Lung (tissue), 12 donors: ENCODE results near the gene SCN10A. TPM values are rescaled to one million over a fixed set of nuclear protein-coding genes. Genes with fewer than 3 reads are reported as not detected.
A peak's percentile ranks its signal among the peaks of the same experiment; 100 is the strongest.

Experiments
- ATAC-seq: fragments of 200-7000 bp; cut with Tn5 transposase; one replicate; pipeline ENCODE4 v1.9.1; 2020; ENCODE audit warnings: moderate number of reproducible peaks; ENCODE audit not compliant: insufficient read depth, low FRiP score
- DNase-seq, 3 donors: peaks; one replicate each; pipeline ENCODE4 v3.0.0-alpha.2; 2013 to 2017
- H3K27ac ChIP-seq, 2 donors: one replicate each; pipeline ENCODE4 v1.5.1; 2013; ENCODE audit warnings: mild to moderate bottlenecking in 2 of 2, moderate library complexity in 2 of 2, control low read depth in 1 of 2, inconsistent platforms in 1 of 2, low read depth in 1 of 2, low read length in 1 of 2
- H3K27me3 ChIP-seq, 3 donors: one replicate each; pipeline ENCODE4 v1.5.1; 2013; ENCODE audit warnings: low read length in 2 of 3; ENCODE audit not compliant: control insufficient read depth in 3 of 3, insufficient read depth in 3 of 3
- H3K36me3 ChIP-seq, 4 donors: one replicate each; pipeline ENCODE4 v1.5.1; 2013; ENCODE audit warnings: low read length in 4 of 4, mild to moderate bottlenecking in 1 of 4, moderate library complexity in 1 of 4; ENCODE audit not compliant: control insufficient read depth in 4 of 4, insufficient read depth in 4 of 4
- H3K4me1 ChIP-seq, 5 donors: one replicate each; pipeline ENCODE4 v1.5.1; 2013; ENCODE audit warnings: low read length in 5 of 5, mild to moderate bottlenecking in 2 of 5, moderate library complexity in 1 of 5; ENCODE audit not compliant: control insufficient read depth in 5 of 5, insufficient read depth in 5 of 5
- H3K4me3 ChIP-seq: one replicate; pipeline ENCODE4 v1.5.1; 2013; ENCODE audit warnings: mild to moderate bottlenecking, control low read depth, moderate library complexity
- H3K9ac ChIP-seq, 2 donors: one replicate each; pipeline ENCODE4 v1.5.1; 2013; ENCODE audit warnings: low read length in 2 of 2, control low read depth in 1 of 2; ENCODE audit not compliant: insufficient read depth in 1 of 2
- H3K9me3 ChIP-seq, 4 donors: one replicate each; pipeline ENCODE4 v1.5.1; 2013; ENCODE audit warnings: low read length in 3 of 4, mild to moderate bottlenecking in 1 of 4, moderate library complexity in 1 of 4; ENCODE audit not compliant: control insufficient read depth in 4 of 4, insufficient read depth in 3 of 4
- CTCF ChIP-seq: IDR thresholded peaks from 2 replicates; pipeline ENCODE4 v1.5.1; 2012; ENCODE audit warnings: mild to moderate bottlenecking; ENCODE audit errors: control extremely low read depth, extremely low read depth
- WGBS, 2 donors: extraction: QIAGEN DNeasy Blood & Tissue Kit; methylation state at CpG; one replicate each; pipeline ENCODE4 v1.1.7; 2013; 5-methylcytosine and 5-hydroxymethylcytosine counted together
- polyA plus RNA-seq, 2 donors: library from polyadenylated mRNA; stranded (reverse); fragments of 200-250 nt; gene quantifications; one replicate each; pipeline ENCODE4 v1.2.1, GENCODE V29; 2013
- total RNA-seq, 2 donors: library from RNA; depleted of rRNA in 1 of 2; stranded (reverse); fragments of >200 nt in 1 of 2; gene quantifications; one replicate each; pipeline ENCODE4 v1.2.1, GENCODE V29; 2014 to 2021
- donor health status: control.
- donor health status: control.
- donor health status: Bipolar disorder and iron deficiency.
- donor health status: healthy.
- donor health status: DM: yes; HTN: yes; CAD: no.

SCN10A gene
- total and polyA plus RNA-seq, 4 donors, result not detected

- Histone ChIP-seq H3K27me3 (no peaks in the 10 kb centered on the region), H3K4me3 (no peak overlapping the region), H3K9ac (no peak overlapping the region), H3K27ac (no peak overlapping the region), H3K9me3 (no peaks in the 10 kb centered on the region), H3K36me3 (no peaks in the 10 kb centered on the region), H3K4me1 (peaks cover 0 to 6% (median 0%) of the 10 kb centered on the region in 5 donors)
- DNase-seq (no peak), ATAC-seq (no peak)
- no peak for TF ChIP-seq CTCF
Measured at GRCh38 chr3:38834717-38835116, 18.7 kb upstream of the SCN10A start.

- no peaks in the 10 kb centered on the region for H3K9me3 ChIP-seq
- H3K27me3 ChIP-seq, result no peaks in the 10 kb centered on the region
- TF ChIP-seq CTCF, result no peak
- H3K4me1 ChIP-seq, result peaks cover 0 to 6% (median 0%) of the 10 kb centered on the region in 5 donors
- H3K36me3 ChIP-seq, result no peaks in the 10 kb centered on the region
- no peak overlapping the region for H3K9ac ChIP-seq
- DNase-seq, result peak; percentile 64 to 77 (median 67)
- H3K4me3 ChIP-seq, result no peak overlapping the region
- H3K27ac ChIP-seq, result no peak overlapping the region
- 9 to 12% methylated on average over 8 of the region's 8 CpGs for WGBS, 2 donors
- peak; percentile 47 for ATAC-seq
Measured at GRCh38 chr3:38834110-38834509, 18.1 kb upstream of the SCN10A start.

- ATAC-seq (peak; percentile 43), DNase-seq (no peak)
- no peaks in the 10 kb centered on the region for H3K9me3 ChIP-seq
- WGBS, 2 donors, result 69 to 74% methylated on average over 6 of the region's 6 CpGs
- H3K4me3 ChIP-seq, result no peak overlapping the region
- peaks cover 0 to 4% (median 0%) of the 10 kb centered on the region in 5 donors for H3K4me1 ChIP-seq
- H3K9ac ChIP-seq, result no peak overlapping the region
- peaks cover 0 to 3% (median 0%) of the 10 kb centered on the region in 3 donors for H3K27me3 ChIP-seq
- H3K36me3 ChIP-seq, result no peaks in the 10 kb centered on the region
- no peak overlapping the region for H3K27ac ChIP-seq
- TF ChIP-seq CTCF, result no peak
Measured at GRCh38 chr3:38829404-38829803, 13.4 kb upstream of the SCN10A start.

GRCh38 chr3:38828681-38829080 is 12.7 kb upstream of the SCN10A start:
- DNase-seq, result no peak
- no peak for ATAC-seq
- H3K9ac ChIP-seq, result no peak overlapping the region
- H3K4me3 ChIP-seq, result no peak overlapping the region
- H3K27me3 ChIP-seq, result peaks cover 0 to 3% (median 0%) of the 10 kb centered on the region in 3 donors
- H3K4me1 ChIP-seq, result no peaks in the 10 kb centered on the region
- no peaks in the 10 kb centered on the region for H3K9me3 ChIP-seq
- no peak overlapping the region for H3K27ac ChIP-seq
- no peak for TF ChIP-seq CTCF
- 88 to 94% methylated on average over 4 of the region's 4 CpGs for WGBS, 2 donors
- no peaks in the 10 kb centered on the region for H3K36me3 ChIP-seq
